ENCODE data around the gene MYL6. TPM values are rescaled to one million over a fixed set of nuclear protein-coding genes. Genes with fewer than 3 reads are reported as not detected.
"Not testable (repeated sequence)": the region's sequence is repeated elsewhere in the genome, so short reads cannot be mapped to it uniquely, and the experiment has no call there.

Gene MYL6
- 1,884 TPM for total RNA-seq

GRCh38 chr12:56158029-56158925 is at the start of gene MYL6:
Gene MYL6 (plus strand): TSS chr12:56158359. CDS start chr12:56158402, 43 bp downstream.
- peak; percentile 98 for DNase-seq (ENCODE audit: low spot score)

GRCh38 chr12:56110571-56110970 is 47.6 kb upstream of the MYL6 start:
- no peak for DNase-seq (ENCODE audit: low spot score)

DNA sequence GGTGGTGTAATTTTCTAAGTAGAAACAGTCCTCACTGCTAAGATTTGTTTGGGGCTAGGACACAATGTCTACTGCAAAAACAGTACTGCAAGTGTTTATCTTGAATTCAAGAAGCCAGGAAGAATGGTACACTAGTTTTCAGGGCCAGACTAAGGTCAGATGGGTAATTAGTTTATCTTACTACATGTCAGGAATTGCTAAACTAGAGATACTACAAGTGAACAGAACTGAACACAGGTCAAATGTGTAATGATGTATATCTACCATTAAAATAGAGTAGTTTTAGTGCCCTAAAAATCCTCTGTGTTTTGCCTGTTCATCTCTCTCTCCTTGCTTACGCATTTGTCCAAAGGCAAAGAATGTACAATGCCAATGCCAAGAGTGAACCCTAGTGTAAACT is 44.1 kb upstream of the MYL6 start:
- no peak for DNase-seq (ENCODE audit: low spot score)

DNA sequence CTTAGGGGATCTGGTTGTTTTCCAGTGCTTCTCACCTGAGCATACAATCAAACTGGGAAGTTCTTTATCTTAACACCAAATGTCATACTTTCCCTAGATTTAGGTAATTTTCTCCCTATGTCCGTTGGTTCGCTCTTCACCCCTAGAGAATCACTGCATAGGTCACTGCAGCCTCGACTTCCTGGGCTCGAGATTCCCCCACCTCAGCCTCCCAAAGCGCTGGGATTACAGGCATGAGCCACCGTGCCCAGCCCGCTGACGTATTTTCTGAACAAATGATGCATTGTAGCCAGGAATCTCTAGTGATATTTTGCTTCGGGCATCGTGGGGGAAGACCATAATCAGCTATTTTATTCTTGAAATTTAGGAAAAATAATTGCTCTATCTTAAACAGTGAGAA is 42.8 kb upstream of the MYL6 start:
- no peak for DNase-seq (ENCODE audit: low spot score)

GRCh38 chr12:56116267-56117081 is 41.7 kb upstream of the MYL6 start, which contains the start of gene RPL41:
Gene RPL41 (plus strand): TSS chr12:56116633.
- DNase-seq (ENCODE audit: low spot score): peak; percentile 97

- DNase-seq (ENCODE audit: low spot score): not testable (repeated sequence)
These were observed 41.0 kb upstream of the MYL6 start for GRCh38 chr12:56117082-56117706.

DNA sequence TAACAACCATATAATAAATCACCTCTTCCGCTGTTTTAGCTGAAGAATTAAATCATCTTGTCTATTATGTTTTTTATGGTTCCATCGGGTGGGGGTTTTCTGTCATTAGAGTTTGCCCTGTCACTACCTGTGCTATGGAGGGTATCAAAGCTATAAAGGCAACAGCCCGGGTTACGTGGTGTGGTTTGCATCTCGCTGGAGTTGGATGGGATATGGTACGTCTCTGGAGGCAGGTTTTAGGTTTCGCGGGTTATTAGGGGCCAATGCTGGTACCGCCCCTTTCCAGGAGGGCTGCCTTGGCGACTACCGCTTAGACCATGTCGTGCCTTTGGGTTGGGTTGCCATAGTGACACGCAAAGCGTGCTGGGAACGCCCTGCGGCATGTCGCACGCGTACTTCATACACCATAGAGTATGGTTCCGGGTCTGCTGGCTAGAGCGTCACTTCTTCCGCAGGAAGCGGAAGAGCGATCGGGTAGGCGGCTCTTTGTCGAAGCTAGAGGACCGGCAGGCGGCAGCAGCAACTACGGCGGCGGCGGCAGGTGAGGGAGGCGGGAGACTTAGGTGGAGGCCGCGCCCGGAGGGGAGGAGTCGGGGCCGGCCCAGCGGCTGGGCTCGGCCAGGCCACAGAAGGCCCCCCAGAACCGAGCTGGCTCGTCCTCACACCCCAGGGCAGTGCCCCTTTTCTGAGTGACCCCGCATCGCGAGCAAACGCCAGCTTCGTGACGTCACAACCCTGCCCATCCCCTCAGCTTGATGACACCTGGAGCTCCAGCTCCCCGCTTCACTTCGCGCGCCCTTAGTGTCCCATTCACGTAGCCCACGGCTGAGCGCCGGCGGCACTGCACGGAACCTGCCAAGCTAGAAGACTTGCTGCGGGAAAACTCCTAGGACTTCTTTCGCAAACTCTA is 40.1 kb upstream of the MYL6 start, which contains the start of gene ZC3H10:
Gene ZC3H10, plus strand, starts transcription at position 489 of the 910 bp plus-strand sequence. CDS start 2,297 bp downstream, outside the sequence.
- peak; percentile 99 for DNase-seq (ENCODE audit: low spot score)

DNA sequence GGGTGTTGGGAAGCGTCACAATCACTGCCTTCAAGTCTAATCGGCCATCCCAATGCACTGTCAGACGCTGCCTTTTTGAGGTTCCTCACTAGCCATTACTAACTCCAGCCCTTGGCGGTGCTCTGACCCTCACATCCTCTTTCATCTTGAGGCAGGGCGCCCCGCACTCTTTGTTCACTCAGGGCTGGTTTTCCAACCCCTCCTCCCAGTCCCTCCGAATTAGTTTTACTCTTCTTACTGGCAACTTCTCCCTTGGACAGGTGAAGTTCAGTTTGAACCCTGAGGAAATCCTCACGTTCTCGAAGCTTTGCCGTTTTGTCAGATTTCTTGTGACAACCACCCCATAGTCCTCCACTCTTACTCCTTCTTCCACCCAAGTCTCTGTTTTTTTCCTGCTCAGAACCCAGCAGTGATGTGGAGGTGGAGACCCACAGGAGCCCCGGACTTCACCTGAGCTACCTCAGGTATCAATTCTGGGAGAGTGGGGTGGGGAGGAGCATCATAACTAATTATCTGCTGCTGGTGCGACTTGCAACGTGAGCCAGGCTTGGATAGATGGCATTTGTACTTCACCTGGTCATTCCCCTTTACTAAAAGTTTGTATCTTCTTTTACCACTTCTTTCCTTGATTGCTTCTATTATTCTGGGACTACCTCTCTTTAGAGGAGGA is 39.3 kb upstream of the MYL6 start:
- no peak for DNase-seq (ENCODE audit: low spot score)

DNA sequence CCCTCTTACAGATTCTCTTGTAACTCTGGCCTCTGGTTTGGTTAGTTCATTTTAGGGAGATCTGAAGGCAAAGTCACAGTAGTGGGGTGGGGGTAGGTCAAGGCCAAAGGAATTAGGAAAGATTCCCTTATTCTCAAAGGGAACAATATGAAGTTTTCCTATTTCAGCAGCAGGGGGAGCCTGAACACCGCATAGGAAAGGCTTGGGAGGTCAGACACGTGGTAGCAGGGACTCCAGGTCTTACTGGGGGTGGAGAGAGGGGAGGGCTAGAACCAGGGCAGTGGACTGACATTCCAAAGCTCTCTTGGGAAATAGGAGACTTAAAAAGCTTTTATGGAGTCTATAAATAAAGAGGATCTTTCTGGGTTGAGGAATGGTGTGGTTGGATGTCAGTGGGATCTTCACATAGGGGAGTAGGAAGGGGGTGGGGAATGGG is 38.8 kb upstream of the MYL6 start:
- peak; percentile 82 for DNase-seq (ENCODE audit: low spot score)

- DNase-seq (ENCODE audit: low spot score): no peak
These were observed 37.9 kb upstream of the MYL6 start for GRCh38 chr12:56120158-56120846.

DNA sequence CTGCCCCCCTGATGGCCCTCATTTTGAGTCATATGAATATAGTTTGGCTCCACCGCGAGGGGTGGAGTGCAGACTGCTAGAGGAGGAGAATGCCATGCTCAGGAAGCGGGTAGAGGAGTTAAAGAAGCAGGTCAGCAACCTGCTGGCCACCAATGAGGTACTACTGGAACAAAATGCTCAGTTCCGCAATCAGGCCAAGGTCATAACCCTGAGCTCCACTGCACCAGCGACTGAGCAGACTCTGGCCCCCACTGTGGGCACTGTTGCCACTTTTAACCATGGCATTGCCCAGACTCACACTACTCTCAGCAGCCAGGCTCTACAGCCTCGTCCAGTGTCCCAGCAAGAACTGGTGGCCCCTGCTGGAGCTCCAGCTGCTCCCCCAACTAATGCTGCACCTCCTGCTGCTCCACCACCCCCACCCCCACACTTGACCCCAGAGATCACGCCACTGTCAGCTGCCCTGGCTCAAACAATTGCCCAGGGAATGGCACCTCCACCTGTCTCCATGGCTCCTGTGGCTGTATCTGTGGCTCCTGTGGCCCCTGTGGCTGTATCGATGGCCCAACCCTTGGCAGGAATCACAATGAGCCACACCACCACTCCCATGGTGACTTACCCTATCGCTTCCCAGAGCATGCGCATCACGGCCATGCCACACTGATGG is 36.8 kb upstream of the MYL6 start:
- DNase-seq (ENCODE audit: low spot score): no peak

DNA sequence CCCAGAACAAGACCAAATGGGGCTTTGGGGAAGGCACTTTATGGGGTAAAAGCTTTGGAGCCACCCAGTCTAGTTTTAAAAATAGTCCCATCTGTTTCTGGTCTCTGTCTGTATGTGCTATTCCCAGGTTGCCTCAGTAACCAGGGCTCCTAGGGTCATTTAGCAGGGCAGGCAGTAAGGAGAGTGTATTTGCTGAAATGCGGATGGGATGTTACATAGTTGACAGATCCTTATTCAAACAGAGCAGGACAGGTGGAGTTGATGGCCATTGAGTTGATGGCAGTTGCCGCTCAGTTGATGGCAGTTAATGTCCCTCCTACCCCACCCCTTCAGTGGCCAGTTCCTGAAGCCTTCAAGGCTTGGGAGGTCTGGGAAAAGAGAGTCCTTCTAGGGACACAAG is 35.5 kb upstream of the MYL6 start:
- DNase-seq (ENCODE audit: low spot score): no peak

- no peak for DNase-seq (ENCODE audit: low spot score)
These were observed 34.0 kb upstream of the MYL6 start for GRCh38 chr12:56124133-56124532.

GRCh38 chr12:56126732-56127239 is 31.4 kb upstream of the MYL6 start:
- no peak for DNase-seq (ENCODE audit: low spot score)

DNA sequence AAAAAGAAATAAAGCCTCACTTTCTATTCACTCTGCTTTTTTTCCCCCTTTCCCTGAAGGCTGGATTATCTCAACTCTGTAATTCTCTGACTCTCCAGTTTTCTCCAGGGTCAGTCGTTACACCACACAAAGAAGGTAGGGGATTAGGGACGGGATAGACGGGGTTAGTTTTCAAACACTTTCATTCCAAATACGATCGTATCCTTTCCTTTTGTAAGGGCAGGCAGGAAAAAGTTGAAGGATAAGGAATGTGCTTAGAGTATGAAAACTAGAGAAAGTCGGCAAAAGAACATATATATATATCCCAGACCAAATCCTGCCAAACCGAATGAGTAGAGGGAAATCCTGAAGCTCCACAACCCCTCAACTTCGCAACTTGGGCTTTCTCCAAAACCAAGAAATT is 30.7 kb upstream of the MYL6 start:
- no peak for DNase-seq (ENCODE audit: low spot score)

GRCh38 chr12:56127888-56128669 is 30.1 kb upstream of the MYL6 start, which contains the start of gene ESYT1:
Gene ESYT1 (plus strand): TSS chr12:56128267. CDS start chr12:56128320, 53 bp downstream.
- DNase-seq (ENCODE audit: low spot score): peak; percentile 99

GRCh38 chr12:56128670-56129205 is 29.4 kb upstream of the MYL6 start:
- no peak for DNase-seq (ENCODE audit: low spot score)
